Suprapubic skin (tissue), 4 donors: ENCODE results near the gene ERGIC3.

Experiments used
- CTCF ChIP-seq, 2 donors: fragments of 200-600 bp in 1 of 2; fragments of 450-650 bp in 1 of 2; sonication (generic) in 1 of 2; IDR thresholded peaks; one replicate each; pipeline ENCODE4 v1.5.1; 2016 to 2019; ENCODE audit warnings: antibody characterized with exemption in 2 of 2, mild to moderate bottlenecking in 1 of 2, moderate library complexity in 1 of 2
- EP300 ChIP-seq: sonication (generic); formaldehyde crosslinking; IDR thresholded peaks from one replicate; pipeline ENCODE4 v1.6.1; 2017; ENCODE audit warnings: antibody characterized with exemption
- POLR2A ChIP-seq, 2 donors: fragments of 450-650 bp; IDR thresholded peaks; one replicate each; pipeline ENCODE4 v1.6.1; 2017; ENCODE audit warnings: antibody characterized with exemption in 2 of 2, mild to moderate bottlenecking in 2 of 2, moderate library complexity in 2 of 2
- POLR2AphosphoS5 ChIP-seq, 3 donors: sonication (generic); formaldehyde crosslinking; IDR thresholded peaks; one replicate each; pipeline ENCODE4 v1.6.1; 2017; ENCODE audit warnings: antibody characterized with exemption in 3 of 3

DNA sequence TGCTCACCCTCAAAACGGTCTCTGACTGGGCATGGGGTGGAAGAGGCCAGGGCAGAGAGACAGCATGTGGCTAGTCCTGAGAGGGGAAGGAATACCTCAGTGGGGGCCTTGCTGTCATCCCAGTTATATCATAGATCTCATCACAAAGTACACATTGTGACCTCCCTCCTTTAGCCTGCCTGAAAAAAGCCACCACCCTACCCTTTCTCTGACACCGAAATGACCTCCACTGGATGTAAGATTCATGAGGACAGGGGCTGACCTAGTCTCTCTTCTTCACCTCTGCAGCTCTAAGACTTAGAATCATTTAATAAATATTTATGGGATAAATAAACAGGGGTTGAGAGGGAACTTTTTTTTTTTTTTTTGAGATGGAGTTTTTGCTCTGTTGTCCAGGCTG lies 12.3 kb upstream of the ERGIC3 start, which contains the start of gene C20orf173:
- TF ChIP-seq EP300 (no peak), CTCF (IDR thresholded peaks at IDR 0.05) (no peak), POLR2A (IDR thresholded peaks at IDR 0.05) (no peak), POLR2AphosphoS5 (IDR thresholded peaks at IDR 0.05) (no peak)
